Mucosa of rectum (tissue), 2 donors: Measurements from ENCODE around the gene COMMD2.

Source experiments
- H3K27ac ChIP-seq, 2 donors: one replicate each; pipeline ENCODE4 v1.7.0; 2013; ENCODE audit warnings: inconsistent platforms in 2 of 2, low read depth in 2 of 2, low read length in 2 of 2
- H3K27me3 ChIP-seq, 2 donors: one replicate each; pipeline ENCODE4 v1.7.0; 2013; ENCODE audit warnings: low read length in 2 of 2; ENCODE audit not compliant: control insufficient read depth in 2 of 2, insufficient read depth in 2 of 2
- H3K36me3 ChIP-seq, 2 donors: one replicate each; pipeline ENCODE4 v1.7.0; 2013; ENCODE audit warnings: low read length in 2 of 2; ENCODE audit not compliant: control insufficient read depth in 2 of 2, insufficient read depth in 2 of 2
- H3K4me1 ChIP-seq, 2 donors: one replicate each; pipeline ENCODE4 v1.7.0; 2013; ENCODE audit warnings: low read length in 2 of 2, mild to moderate bottlenecking in 1 of 2; ENCODE audit not compliant: control insufficient read depth in 2 of 2, insufficient read depth in 2 of 2
- H3K4me3 ChIP-seq, 2 donors: one replicate each; pipeline ENCODE4 v1.7.0; 2013; ENCODE audit warnings: low read length in 2 of 2
- H3K9ac ChIP-seq, 2 donors: one replicate each; pipeline ENCODE4 v1.7.0; 2013; ENCODE audit warnings: low read length in 2 of 2, low read depth in 1 of 2, mild to moderate bottlenecking in 1 of 2
- H3K9me3 ChIP-seq, 2 donors: one replicate each; pipeline ENCODE4 v1.7.0; 2013; ENCODE audit warnings: low read length in 2 of 2; ENCODE audit not compliant: control insufficient read depth in 2 of 2
- donor health status: healthy.
- donor health status: Normal muscosa, but diverticular disease.

The COMMD2 gene

GRCh38 chr3:149781741-149782140 is 29.5 kb upstream of the COMMD2 start:
- Histone ChIP-seq H3K9ac (no peak overlapping the region), H3K27me3 (no peaks in the 10 kb centered on the region), H3K36me3 (no peaks in the 10 kb centered on the region), H3K4me3 (no peak overlapping the region), H3K9me3 (no peaks in the 10 kb centered on the region), H3K27ac (peak overlapping the region in 1 of 2 donors; percentile 52), H3K4me1 (no peaks in the 10 kb centered on the region)

GRCh38 chr3:149781211-149781610 is 28.9 kb upstream of the COMMD2 start:
- no peak overlapping the region for H3K9ac ChIP-seq
- no peaks in the 10 kb centered on the region for H3K36me3 ChIP-seq
- no peak overlapping the region for H3K4me3 ChIP-seq
- H3K27me3 ChIP-seq = no peaks in the 10 kb centered on the region
- peak overlapping the region in 1 of 2 donors; percentile 52 for H3K27ac ChIP-seq
- H3K4me1 ChIP-seq = no peaks in the 10 kb centered on the region
- no peaks in the 10 kb centered on the region for H3K9me3 ChIP-seq

- no peak overlapping the region for H3K4me3 ChIP-seq
- no peaks in the 10 kb centered on the region for H3K27me3 ChIP-seq
- H3K9me3 ChIP-seq = no peaks in the 10 kb centered on the region
- H3K9ac ChIP-seq = no peak overlapping the region
- H3K36me3 ChIP-seq = no peaks in the 10 kb centered on the region
- H3K27ac ChIP-seq = no peak overlapping the region
- no peaks in the 10 kb centered on the region for H3K4me1 ChIP-seq
Measured at GRCh38 chr3:149777414-149778214, 25.3 kb upstream of the COMMD2 start.

GRCh38 chr3:149776170-149776569 is 23.9 kb upstream of the COMMD2 start:
- Histone ChIP-seq H3K36me3 (no peaks in the 10 kb centered on the region), H3K9ac (no peak overlapping the region), H3K4me3 (no peak overlapping the region), H3K4me1 (no peaks in the 10 kb centered on the region), H3K27ac (no peak overlapping the region), H3K27me3 (no peaks in the 10 kb centered on the region), H3K9me3 (no peaks in the 10 kb centered on the region)

GRCh38 chr3:149772861-149773260 is 20.6 kb upstream of the COMMD2 start:
- no peaks in the 10 kb centered on the region for H3K9me3 ChIP-seq
- H3K27me3 ChIP-seq = no peaks in the 10 kb centered on the region
- H3K9ac ChIP-seq = no peak overlapping the region
- no peaks in the 10 kb centered on the region for H3K4me1 ChIP-seq
- H3K36me3 ChIP-seq = no peaks in the 10 kb centered on the region
- no peak overlapping the region for H3K4me3 ChIP-seq
- H3K27ac ChIP-seq = no peak overlapping the region

GRCh38 chr3:149771652-149772271 is 19.5 kb upstream of the COMMD2 start:
- no peaks in the 10 kb centered on the region for H3K9me3 ChIP-seq
- no peak overlapping the region for H3K27ac ChIP-seq
- H3K27me3 ChIP-seq = no peaks in the 10 kb centered on the region
- no peaks in the 10 kb centered on the region for H3K36me3 ChIP-seq
- no peak overlapping the region for H3K4me3 ChIP-seq
- no peaks in the 10 kb centered on the region for H3K4me1 ChIP-seq
- H3K9ac ChIP-seq = no peak overlapping the region

- H3K4me1 ChIP-seq = no peaks in the 10 kb centered on the region
- H3K36me3 ChIP-seq = no peaks in the 10 kb centered on the region
- no peak overlapping the region for H3K27ac ChIP-seq
- no peaks in the 10 kb centered on the region for H3K9me3 ChIP-seq
- H3K4me3 ChIP-seq = no peak overlapping the region
- H3K27me3 ChIP-seq = peaks cover 0 to 5% of the 10 kb centered on the region in 2 donors
- H3K9ac ChIP-seq = no peak overlapping the region
Measured at GRCh38 chr3:149770246-149770645, 18.0 kb upstream of the COMMD2 start.

- Histone ChIP-seq H3K9ac (no peak overlapping the region), H3K4me3 (no peak overlapping the region), H3K4me1 (no peaks in the 10 kb centered on the region), H3K9me3 (no peaks in the 10 kb centered on the region), H3K36me3 (no peaks in the 10 kb centered on the region), H3K27ac (no peak overlapping the region), H3K27me3 (peaks cover 4 to 9% of the 10 kb centered on the region in 2 donors)
Measured at GRCh38 chr3:149768704-149769103, 16.4 kb upstream of the COMMD2 start.

- H3K27ac ChIP-seq = no peak overlapping the region
- peaks cover 10 to 12% of the 10 kb centered on the region in 2 donors for H3K27me3 ChIP-seq
- H3K9me3 ChIP-seq = no peaks in the 10 kb centered on the region
- H3K4me3 ChIP-seq = no peak overlapping the region
- H3K36me3 ChIP-seq = no peaks in the 10 kb centered on the region
- no peaks in the 10 kb centered on the region for H3K4me1 ChIP-seq
- no peak overlapping the region for H3K9ac ChIP-seq
Measured at GRCh38 chr3:149767720-149768119, 15.4 kb upstream of the COMMD2 start.

- Histone ChIP-seq H3K9ac (no peak overlapping the region), H3K36me3 (no peaks in the 10 kb centered on the region), H3K4me1 (no peaks in the 10 kb centered on the region), H3K27ac (no peak overlapping the region), H3K9me3 (no peaks in the 10 kb centered on the region), H3K27me3 (peaks cover 12 to 16% of the 10 kb centered on the region in 2 donors), H3K4me3 (no peak overlapping the region)
Measured at GRCh38 chr3:149765762-149766334, 13.6 kb upstream of the COMMD2 start.
